H1 (cell line): ENCODE data around the gene CDRT4. TPM values are rescaled to one million over a fixed set of nuclear protein-coding genes. Genes with fewer than 3 reads are reported as not detected.

Source experiments
- NANOG ChIP-seq: IDR thresholded peaks from 2 replicates; pipeline ENCODE4 v1.6.1; 2011; ENCODE audit warnings: low read length, low read depth, mild to moderate bottlenecking, inconsistent platforms; ENCODE audit not compliant: insufficient read depth, poor library complexity, severe bottlenecking
- POLR2A ChIP-seq, 2 experiments: IDR thresholded peaks; 1 replicate in 1 of 2; 2 replicates in 1 of 2; pipeline ENCODE4 v1.6.1; 2011; ENCODE audit warnings: low read depth in 2 of 2, low read length in 2 of 2, mild to moderate bottlenecking in 2 of 2; ENCODE audit errors: control extremely low read depth in 1 of 2
- polyA plus RNA-seq, 7 experiments: library from polyadenylated mRNA; depleted of rRNA in 3 of 7; stranded (reverse) in 5 of 7; unstranded in 2 of 7; fragments of >200 nt in 5 of 7; fragments of 200-250 nt in 2 of 7; gene quantifications; 1 replicate in 5 of 7; 2 replicates in 1 of 7; 4 replicates in 1 of 7; pipeline versions ENCODE4 v1.2.1 to v1.2.3, GENCODE V29; 2011 to 2013; ENCODE audit warnings: missing spikeins in 2 of 7, mixed read lengths in 2 of 7
- total RNA-seq: library from RNA; stranded (reverse); fragmentation: NEBNext Ultra II Directional; extraction: Animal tissue kit (Norgen Biotek cat#: 25700); gene quantifications from 2 replicates; pipeline ENCODE4 v1.2.1, GENCODE V29; 2021

CDRT4 gene
- total and polyA plus RNA-seq, 2 of the 8 experiments (the other 6 are each of a cell fraction or from before 2014, with no cell fraction given) = 2.6 to 5.6 TPM

DNA sequence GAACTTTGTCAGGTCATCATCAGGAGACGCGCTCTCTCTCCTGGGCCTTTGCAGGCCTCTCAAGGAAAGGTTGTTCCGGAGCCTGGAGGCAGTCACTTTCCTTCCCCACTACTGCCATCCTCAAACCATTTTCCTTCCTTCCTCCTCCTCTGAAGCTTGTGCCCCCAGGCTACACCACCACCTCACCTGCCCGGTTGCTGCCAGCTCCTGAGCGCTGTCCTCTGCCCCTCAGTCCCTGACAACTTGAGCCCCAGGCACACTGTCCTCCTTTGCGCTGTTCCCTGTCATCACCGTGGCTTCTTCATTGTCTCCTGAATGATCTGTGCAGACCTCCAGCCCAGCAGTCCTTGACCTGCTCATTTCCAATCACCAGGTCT, 18.9 kb downstream of the CDRT4 start (continued):
- TF ChIP-seq NANOG = no peak
- no peak for TF ChIP-seq POLR2A (IDR thresholded peaks at IDR 0.05; ENCODE audit: control extremely low read depth in 1 of 2, low read depth in 2 of 2, low read length in 2 of 2)
